PC-3 (cell line): ENCODE data around the gene MMP11. TPM values are rescaled to one million over a fixed set of nuclear protein-coding genes. Genes with fewer than 3 reads are reported as not detected.

Source experiments
- ATAC-seq: fragments of 200-7000 bp; cut with Tn5 transposase; 2 replicates; pipeline ENCODE4 v1.9.1; 2020; ENCODE audit warnings: mild to moderate bottlenecking, moderate library complexity
- BruUV-seq: library from RNA; stranded (reverse); fragments of 400-500 nt; replicated peaks from 2 replicates; lab custom pipeline; 2021; lab: Mats Ljungman, UMichigan
- CTCF ChIA-PET: fragments of 300-600 bp; sonication (Branson Sonifier 250); formaldehyde crosslinking; loops from one replicate; lab custom pipeline; 2022; ENCODE audit warnings: antibody characterized with exemption; lab: Charles Lee
- POLR2A ChIA-PET: fragments of 300-600 bp; sonication (Branson Sonifier 250); formaldehyde crosslinking; loops from one replicate; lab custom pipeline; 2022; ENCODE audit warnings: antibody characterized with exemption; ENCODE audit not compliant: unreplicated experiment; lab: Charles Lee
- DNase-seq: peaks from one replicate; pipeline ENCODE4 v3.0.0-alpha.2; 2015
- H2AFZ ChIP-seq: fragments of 300-600 bp; sonication (generic); 2 replicates; pipeline ENCODE4 v1.6.0; 2016; ENCODE audit warnings: antibody characterized with exemption, low read length
- H3F3A ChIP-seq: fragments of 300-600 bp; sonication (generic); one replicate; pipeline ENCODE4 v1.6.0; 2017; ENCODE audit warnings: antibody characterized with exemption, low read length, control low read depth, mild to moderate bottlenecking; ENCODE audit not compliant: unreplicated experiment
- H3K27ac ChIP-seq: fragments of 300-600 bp; sonication (generic); 2 replicates; pipeline ENCODE4 v1.5.1; 2016; ENCODE audit warnings: mild to moderate bottlenecking, low read length
- H3K27me3 ChIP-seq: fragments of 300-600 bp; sonication (generic); 2 replicates; pipeline ENCODE4 v1.6.1; 2016; ENCODE audit warnings: low read length, mixed read lengths
- H3K36me3 ChIP-seq: fragments of 300-600 bp; sonication (generic); 2 replicates; pipeline ENCODE4 v1.6.1; 2016; ENCODE audit warnings: low read depth, mixed run types, low read length, mixed read lengths
- H3K4me1 ChIP-seq: fragments of 300-600 bp; sonication (generic); 2 replicates; pipeline ENCODE4 v1.5.1; 2016; ENCODE audit warnings: low read length; ENCODE audit not compliant: insufficient read depth
- H3K4me2 ChIP-seq: fragments of 300-600 bp; sonication (generic); 2 replicates; pipeline ENCODE4 v1.6.0; 2016; ENCODE audit warnings: low read length
- H3K4me3 ChIP-seq: fragments of 300-600 bp; sonication (generic); 2 replicates; pipeline ENCODE4 v1.5.1; 2016; ENCODE audit warnings: mild to moderate bottlenecking, low read length, mixed read lengths
- H3K79me2 ChIP-seq: fragments of 300-600 bp; sonication (generic); 2 replicates; pipeline ENCODE4 v1.6.1; 2017; ENCODE audit warnings: low read length, mixed read lengths
- H3K9ac ChIP-seq: fragments of 300-600 bp; sonication (generic); 2 replicates; pipeline ENCODE4 v1.6.0; 2016; ENCODE audit warnings: mild to moderate bottlenecking, low read length
- H3K9me2 ChIP-seq: fragments of 300-600 bp; sonication (generic); replicated peaks from 2 replicates; pipeline ENCODE4 v1.6.1; 2016; ENCODE audit warnings: mixed run types, low read length, mixed read lengths
- H3K9me3 ChIP-seq: fragments of 300-600 bp; sonication (generic); 2 replicates; pipeline ENCODE4 v1.6.1; 2016; ENCODE audit warnings: low read length, mixed read lengths
- H4K20me1 ChIP-seq: fragments of 300-600 bp; sonication (generic); 2 replicates; pipeline ENCODE4 v1.6.1; 2016; ENCODE audit warnings: low read length, mixed read lengths
- CTCF ChIP-seq: fragments of 300-600 bp; sonication (generic); conservative IDR thresholded peaks from 2 replicates; pipeline ENCODE4 v1.5.1; 2017; ENCODE audit warnings: antibody characterized with exemption, low read depth, mild to moderate bottlenecking, low read length
- EZH2 ChIP-seq: fragments of 300-600 bp; sonication (generic); IDR thresholded peaks from one replicate; pipeline ENCODE4 v1.6.1; 2017; ENCODE audit warnings: antibody characterized with exemption, mild to moderate bottlenecking, low read length; ENCODE audit not compliant: unreplicated experiment
- EZH2phosphoT487 ChIP-seq: fragments of 300-600 bp; sonication (generic); IDR thresholded peaks from 2 replicates; pipeline ENCODE4 v1.6.1; 2018; ENCODE audit warnings: mild to moderate bottlenecking, antibody characterized with exemption, low read length, borderline replicate concordance
- intact Hi-C: fragments of 100-400 bp; cut with micrococcal nuclease; formaldehyde crosslinking; loops from 2 replicates; pipeline ENCODE4 v1.9.0; 2023
- total RNA-seq: library from RNA; depleted of rRNA; stranded (reverse); fragments of >200 nt; gene quantifications from 2 replicates; pipeline ENCODE4 v1.2.3, GENCODE V29; 2014

MMP11 gene
- total RNA-seq, 1 experiment from 2014 or later: 2.4 TPM

GRCh38 chr22:23754220-23754919 lies 18.3 kb upstream of the MMP11 start, which contains the start of gene VPREB3:
TSS of gene VPREB3 (minus strand) at chr22:23754425. CDS start at chr22:23754363, 62 bp downstream.
- no peak within 1 kb of the TSS for H3K27ac ChIP-seq
- ATAC-seq: no peak
- no peak for TF ChIP-seq EZH2phosphoT487
- TF ChIP-seq EZH2: no peak
- TF ChIP-seq CTCF: no peak
- no peak within 1 kb of the TSS for H3K4me3 ChIP-seq
- ChIA-PET CTCF (no interaction called here), POLR2A (no interaction called here)
- no peak for DNase-seq
- H3F3A ChIP-seq: no peaks in the 10 kb centered on the region
- BruUV-seq: no TSS peak
- no peak within 1 kb of the TSS for H3K4me2 ChIP-seq
- no peaks in the 10 kb centered on the region for H3K9me2 ChIP-seq
- H3K27me3 ChIP-seq: no peaks in the 10 kb centered on the region
- H2AFZ ChIP-seq: no peak within 1 kb of the TSS
- intact Hi-C loops: no loop called here
- no peaks in the 10 kb centered on the region for H4K20me1 ChIP-seq
- H3K79me2 ChIP-seq: 0 out of 2 replicates have a peak, but pooled peaks cover 4% of the 10 kb centered on the region
- H3K9me3 ChIP-seq: no peaks in the 10 kb centered on the region
- no peaks in the 10 kb centered on the region for H3K36me3 ChIP-seq
- no peak within 1 kb of the TSS for H3K9ac ChIP-seq
- peaks cover 8% of the 10 kb centered on the region for H3K4me1 ChIP-seq

GRCh38 chr22:23754980-23755636 lies 17.5 kb upstream of the MMP11 start:
- TF ChIP-seq EZH2 (no peak), CTCF (no peak), EZH2phosphoT487 (no peak)
- Histone ChIP-seq H3K4me3 (no peak overlapping the region), H3K36me3 (no peaks in the 10 kb centered on the region), H3F3A (no peaks in the 10 kb centered on the region), H3K9me3 (no peaks in the 10 kb centered on the region), H3K9ac (no peak overlapping the region), H3K27me3 (no peaks in the 10 kb centered on the region), H3K9me2 (no peaks in the 10 kb centered on the region), H3K27ac (no peak overlapping the region), H3K4me1 (peaks cover 5% of the 10 kb centered on the region), H2AFZ (no peak overlapping the region), H3K4me2 (no peak overlapping the region), H3K79me2 (no peaks in the 10 kb centered on the region), H4K20me1 (no peaks in the 10 kb centered on the region)
- CTCF ChIA-PET: no interaction called here
- intact Hi-C loops: no loop called here
- POLR2A ChIA-PET: no interaction called here
- DNase-seq (no peak), ATAC-seq (no peak)
- no TSS peak for BruUV-seq

- ChIA-PET CTCF (no interaction called here), POLR2A (no interaction called here)
- DNase-seq: no peak
- Histone ChIP-seq H3F3A (no peaks in the 10 kb centered on the region), H3K9me3 (no peaks in the 10 kb centered on the region), H3K36me3 (no peaks in the 10 kb centered on the region), H3K9ac (no peak overlapping the region), H3K4me2 (no peak overlapping the region), H3K9me2 (no peaks in the 10 kb centered on the region), H3K27ac (no peak overlapping the region), H2AFZ (no peak overlapping the region), H4K20me1 (no peaks in the 10 kb centered on the region), H3K4me1 (peaks cover 5% of the 10 kb centered on the region), H3K79me2 (no peaks in the 10 kb centered on the region), H3K4me3 (no peak overlapping the region), H3K27me3 (no peaks in the 10 kb centered on the region)
- ATAC-seq: no peak
- no TSS peak for BruUV-seq
- TF ChIP-seq CTCF: no peak
- no peak for TF ChIP-seq EZH2
- no peak for TF ChIP-seq EZH2phosphoT487
- intact Hi-C loops: no loop called here
These were observed 16.9 kb upstream of the MMP11 start for GRCh38 chr22:23755711-23756110.
